ENCODE results near the gene HBG2.

The HBG2 gene

DNA sequence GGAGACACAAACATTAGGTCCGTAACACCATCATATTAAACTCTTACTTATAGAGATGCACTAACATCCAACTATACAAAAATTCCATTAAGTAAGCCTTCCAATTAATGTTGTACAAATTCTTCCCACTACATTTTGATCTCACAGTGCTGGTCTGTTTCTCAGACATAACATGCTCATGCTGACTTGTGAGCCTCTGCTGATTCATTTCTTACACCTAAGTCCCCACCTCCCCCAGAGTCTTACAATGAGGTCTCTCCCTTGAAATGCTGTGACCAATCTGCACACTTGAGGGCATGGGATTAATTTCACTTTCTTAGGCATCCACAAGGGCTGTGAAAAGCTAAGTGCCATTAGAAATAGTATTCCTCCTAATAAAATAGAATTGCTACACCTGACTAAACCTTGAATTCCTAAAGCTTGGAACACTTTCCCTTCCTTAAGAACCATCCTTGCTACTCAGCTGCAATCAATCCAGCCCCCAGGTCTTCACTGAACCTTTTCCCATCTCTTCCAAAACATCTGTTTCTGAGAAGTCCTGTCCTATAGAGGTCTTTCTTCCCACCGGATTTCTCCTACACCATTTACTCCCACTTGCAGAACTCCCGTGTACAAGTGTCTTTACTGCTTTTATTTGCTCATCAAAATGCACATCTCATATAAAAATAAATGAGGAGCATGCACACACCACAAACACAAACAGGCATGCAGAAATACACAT lies 6.9 kb downstream of the HBG2 start:
- no peak for DNase-seq

DNA sequence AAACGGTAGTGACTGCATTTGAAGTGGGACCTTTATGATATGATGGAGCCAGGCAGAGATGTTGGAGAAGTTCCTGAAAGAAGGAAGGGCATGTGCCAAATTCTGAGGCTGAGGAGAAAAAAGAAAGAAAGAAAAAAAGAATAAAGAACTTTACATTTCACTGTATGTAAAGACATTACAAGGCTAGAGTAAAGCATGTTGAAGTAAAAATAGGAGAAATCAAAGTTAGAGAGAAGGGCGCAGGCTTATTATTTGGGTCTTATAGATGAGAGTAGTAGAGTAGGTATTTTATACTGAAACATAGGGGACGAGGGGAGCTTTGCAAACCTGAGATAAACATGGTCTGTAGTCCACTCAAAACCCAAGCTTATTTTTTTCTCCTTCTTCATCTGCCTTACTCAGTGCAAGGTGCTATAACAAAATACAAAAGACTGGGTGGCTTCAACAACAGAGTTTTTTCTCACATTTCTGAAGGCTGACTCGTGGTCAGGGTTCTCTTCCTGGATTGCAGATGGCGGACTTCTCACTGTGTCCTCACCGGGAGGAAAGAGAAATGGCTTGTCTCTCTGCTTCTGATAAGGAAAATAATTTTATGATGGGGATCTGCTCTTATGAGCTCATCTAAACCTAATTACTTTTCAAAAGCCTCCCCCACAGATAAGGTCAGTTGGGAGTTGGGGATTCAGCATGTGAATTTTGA lies 7.7 kb downstream of the HBG2 start:
- DNase-seq, result no peak

DNA sequence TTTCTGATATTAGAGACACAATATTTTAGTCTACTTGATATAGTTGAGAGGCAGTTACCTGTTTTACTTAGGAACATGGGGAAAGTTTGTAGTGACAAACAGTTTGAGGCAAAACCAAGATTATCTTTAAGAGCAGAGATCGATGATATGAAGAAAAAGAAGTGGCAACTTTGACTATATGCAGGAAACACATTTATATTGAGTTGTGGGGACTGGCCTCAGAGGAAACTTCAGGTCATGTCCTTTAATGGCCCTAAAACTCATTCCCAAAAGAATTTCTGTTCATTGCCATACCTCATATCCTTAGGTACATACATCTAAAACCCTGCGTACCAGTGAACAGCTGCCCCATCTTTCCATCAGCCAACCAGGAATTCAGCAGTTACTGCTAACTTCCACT lies 9.4 kb downstream of the HBG2 start:
- DNase-seq, result no peak

DNA sequence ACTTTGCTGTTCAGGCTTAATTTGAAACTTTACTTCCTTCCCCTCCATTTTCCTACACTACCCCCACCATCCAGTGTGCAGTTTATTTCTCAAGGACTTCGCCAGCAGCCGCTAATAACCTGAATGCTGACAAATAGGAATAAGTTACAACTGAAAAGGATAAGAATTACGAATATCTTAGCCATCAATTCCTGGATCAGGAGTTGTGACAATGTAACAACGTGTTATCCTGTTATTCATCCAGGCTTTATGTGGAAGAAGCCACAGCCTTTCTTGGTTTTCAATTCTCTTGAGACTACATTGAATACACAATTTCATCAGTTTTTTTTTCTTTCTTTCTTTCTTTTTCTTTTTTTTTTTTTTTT lies 10.8 kb downstream of the HBG2 start:
- DNase-seq, result no peak

DNA sequence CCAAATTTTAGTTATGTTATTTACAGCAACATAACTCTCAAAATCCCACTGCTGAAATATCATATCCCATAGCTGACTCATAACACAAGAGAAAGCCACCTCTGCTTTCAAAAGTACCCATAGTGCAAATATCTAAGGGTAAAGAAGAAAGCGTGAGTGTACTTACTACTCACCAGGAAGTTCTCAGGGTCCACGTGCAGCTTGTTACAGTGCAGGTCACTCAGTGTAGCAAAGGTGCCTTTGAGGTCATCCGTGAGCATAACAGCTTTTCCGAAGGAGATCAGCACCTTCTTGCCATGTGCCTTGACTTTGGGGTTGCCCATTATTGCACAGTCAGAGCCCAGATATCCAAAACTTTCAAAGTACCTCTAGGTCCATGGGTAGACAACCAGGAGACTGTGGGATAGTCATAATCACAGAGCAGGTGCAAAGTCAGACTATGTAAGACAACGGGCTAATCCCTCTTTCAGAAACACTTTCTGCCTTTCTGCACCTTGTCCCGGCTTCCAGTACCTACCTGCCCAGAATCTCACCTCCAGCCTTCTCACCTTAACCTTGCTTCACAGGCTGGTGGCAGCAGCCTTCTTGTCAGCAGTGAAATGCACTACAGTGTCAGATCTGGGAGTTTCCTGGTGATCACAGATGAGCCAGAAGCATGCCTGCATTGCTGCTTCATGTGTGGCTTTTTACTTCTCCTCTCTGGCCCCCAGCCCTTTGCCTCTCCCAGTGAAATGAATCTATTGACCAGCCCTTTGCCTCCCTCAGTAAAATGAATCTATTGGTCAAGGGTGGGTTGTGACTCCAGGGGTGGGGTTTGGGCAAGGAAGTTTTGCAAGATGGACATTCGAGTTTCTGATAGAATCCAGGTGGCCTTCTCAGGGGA lies 11.4 kb downstream of the HBG2 start:
- DNase-seq, result no peak

DNA sequence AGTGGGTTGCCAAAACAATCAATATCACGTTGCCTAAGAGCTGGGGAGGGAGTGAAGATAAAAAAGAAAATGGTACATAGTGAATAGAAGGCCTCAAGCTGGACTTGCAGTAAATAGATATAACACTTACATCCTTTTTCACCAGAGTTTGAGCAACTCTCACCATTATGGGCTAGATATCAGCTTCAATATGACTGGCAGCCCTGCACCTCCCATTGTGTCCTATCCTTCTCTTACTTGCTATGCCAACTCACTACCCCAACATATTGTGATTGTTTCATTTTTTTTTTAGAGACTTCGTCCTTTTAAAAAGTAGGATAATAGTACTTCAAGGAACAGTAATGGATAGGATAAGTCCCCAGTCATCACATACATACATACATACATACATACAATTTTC lies 12.4 kb downstream of the HBG2 start:
- no peak for DNase-seq

DNA sequence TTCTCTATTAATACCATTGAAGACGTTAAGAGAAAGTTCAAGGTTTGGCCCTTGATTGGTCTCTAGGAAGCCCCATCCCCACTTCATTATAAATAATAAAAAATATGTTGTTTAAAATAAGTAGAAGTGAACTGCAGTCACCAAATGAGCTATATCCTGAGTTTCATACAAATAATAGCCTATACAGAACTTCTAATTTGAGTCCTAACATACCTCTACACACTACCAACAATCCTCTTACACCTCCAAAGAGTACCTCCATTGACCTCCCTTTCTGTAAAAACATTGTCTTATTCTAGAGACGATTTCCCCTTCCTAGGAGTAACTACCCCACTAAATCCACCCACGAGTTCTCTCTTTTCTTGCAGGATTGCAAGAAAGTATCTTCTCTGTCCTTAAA lies 13.1 kb downstream of the HBG2 start:
- DNase-seq, result no peak

DNA sequence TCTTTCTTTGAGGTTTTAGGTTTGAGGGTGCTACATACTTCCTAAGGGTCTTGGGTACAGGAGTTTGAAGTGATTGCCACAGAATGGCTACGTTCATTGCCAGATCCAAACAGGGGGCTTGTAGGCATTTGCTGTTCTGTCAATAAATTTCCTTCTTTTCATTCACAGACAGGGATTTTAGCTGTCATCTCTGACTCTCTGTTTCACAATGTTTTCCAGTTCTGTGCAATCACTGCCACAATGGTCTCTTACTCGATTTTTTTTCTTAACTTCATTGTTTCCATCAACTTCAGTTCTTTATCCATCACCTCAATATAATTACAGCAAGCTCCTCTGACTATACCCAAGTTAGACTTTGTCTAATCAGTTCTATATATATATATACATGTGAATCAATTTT lies 14.1 kb downstream of the HBG2 start:
- no peak for DNase-seq

DNA sequence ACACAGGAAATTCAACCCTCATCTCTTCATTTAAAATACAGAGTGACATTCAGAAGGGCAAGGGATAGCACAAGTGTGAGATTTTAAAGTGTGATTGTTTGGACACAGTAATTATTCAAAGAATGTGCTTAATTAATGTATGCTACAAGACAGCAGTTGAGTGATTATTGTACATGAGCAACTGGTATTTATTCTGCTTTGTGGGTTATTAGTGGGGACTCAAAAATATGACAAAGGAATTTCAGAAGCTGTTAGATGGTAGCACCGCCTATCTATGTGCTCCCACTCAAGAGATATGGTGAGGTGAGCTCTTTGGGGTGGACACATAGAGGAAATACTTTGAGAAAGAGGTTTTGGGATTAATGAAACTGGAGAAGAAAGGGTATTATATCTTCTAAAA lies 14.5 kb downstream of the HBG2 start:
- DNase-seq, result no peak

DNA sequence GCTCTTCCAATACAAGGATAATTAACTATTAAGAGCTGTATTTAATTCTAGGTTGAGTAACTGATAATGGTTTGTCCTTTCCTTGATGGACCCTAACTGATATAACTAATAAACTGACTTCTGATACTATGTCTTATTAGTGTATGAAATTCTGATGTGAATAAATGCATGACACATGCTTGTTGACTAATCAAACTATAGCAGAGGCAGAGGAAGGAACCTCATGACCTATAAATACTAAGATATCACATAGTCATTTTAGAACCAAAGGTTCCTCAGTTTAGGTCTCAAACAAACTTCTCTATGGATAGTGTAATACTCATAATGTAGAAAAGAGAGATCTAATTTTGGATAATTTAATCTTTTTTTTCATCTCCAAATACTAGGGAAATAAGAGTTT lies 15.5 kb downstream of the HBG2 start:
- no peak for DNase-seq

DNA sequence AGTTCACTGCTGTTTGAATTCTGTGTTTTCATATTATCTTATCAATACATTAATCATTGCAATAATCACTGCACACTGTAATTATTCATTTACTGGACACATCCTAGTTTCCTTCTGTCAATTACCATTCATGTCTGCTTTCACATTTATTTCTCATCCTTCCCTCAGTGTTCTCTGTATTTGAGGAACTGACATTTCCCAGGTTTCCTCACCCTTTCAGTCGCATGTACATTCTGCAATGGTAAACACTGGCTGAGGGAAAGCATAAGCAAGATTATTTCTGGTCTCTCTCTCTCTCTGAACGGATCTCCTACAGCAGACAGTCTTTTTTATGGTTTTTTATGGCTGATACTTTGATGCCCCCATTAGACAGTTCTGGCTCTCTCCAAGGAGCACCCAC lies 16.1 kb downstream of the HBG2 start:
- DNase-seq, result no peak

DNA sequence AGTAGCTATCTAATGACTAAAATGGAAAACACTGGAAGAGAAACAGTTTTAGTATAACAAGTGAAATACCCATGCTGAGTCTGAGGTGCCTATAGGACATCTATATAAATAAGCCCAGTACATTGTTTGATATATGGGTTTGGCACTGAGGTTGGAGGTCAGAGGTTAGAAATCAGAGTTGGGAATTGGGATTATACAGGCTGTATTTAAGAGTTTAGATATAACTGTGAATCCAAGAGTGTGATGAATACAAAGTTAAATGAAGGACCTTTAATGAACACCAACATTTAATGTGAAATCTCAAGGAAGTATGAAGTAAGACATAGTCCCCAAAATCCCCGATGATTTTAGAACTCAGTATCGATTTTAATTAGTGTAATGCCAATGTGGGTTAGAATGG lies 17.2 kb downstream of the HBG2 start:
- no peak for DNase-seq

DNA sequence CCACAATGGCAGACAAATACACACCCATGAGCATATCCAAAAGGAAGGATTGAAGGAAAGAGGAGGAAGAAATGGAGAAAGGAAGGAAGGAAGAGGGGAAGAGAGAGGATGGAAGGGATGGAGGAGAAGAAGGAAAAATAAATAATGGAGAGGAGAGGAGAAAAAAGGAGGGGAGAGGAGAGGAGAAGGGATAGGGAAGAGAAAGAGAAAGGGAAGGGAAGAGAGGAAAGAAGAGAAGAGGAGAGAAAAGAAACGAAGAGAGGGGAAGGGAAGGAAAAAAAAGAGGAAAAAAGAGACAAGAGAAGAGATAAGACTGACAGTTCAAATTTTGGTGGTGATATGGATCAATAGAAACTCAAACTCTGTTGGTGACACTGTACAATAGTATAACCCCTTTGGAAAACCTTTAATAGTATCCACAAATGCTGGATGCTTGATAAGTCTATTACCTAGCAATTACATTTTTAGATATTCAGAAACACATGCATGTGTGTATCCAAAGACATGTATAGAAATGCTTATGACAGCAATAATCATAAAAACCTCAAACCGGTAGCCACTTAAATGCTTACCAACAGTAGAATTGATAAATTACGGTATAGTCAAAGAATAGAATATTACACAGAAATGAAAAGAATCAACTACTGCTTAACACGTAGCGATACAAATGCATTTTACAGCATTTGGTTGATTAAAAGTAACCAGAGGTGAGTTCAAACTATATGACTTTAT lies 19.1 kb downstream of the HBG2 start:
- DNase-seq, result no peak

DNA sequence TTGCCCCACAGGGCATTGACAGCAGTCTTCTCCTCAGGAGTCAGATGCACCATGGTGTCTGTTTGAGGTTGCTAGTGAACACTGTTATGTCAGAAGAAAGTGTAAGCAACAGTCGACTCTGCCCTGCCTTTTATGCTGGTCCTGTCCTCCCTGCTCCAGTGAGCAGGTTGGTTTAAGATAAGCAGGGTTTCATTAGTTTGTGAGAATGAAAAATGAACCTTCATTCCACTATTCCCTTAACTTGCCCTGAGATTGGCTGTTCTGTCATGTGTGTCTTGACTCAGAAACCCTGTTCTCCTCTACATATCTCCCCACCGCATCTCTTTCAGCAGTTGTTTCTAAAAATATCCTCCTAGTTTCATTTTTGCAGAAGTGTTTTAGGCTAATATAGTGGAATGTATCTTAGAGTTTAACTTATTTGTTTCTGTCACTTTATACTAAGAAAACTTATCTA lies 20.2 kb downstream of the HBG2 start, which contains the start of gene HBD:
Gene HBD (minus strand): TSS at position 103 of the 454 bp plus-strand sequence. CDS start 50 bp downstream, at position 53.
- no peak for DNase-seq

DNA sequence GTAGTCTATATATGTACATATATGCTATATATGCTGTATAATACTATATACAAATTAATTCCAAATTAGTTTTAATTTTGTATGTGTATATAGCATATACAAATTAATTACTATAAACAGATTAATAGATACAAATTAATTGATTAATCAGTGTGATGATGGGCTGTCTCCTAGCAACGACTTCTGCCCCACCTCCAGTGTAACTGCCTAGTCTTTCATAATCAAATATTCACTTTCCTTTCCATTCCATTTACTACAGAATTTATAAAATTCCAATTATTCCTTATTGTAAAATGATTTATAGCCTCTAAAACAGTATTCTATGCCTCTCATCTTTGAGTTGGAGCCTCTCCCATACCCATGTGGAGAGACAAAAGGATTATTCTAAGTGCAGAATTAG lies 21.3 kb downstream of the HBG2 start:
- DNase-seq, result no peak

DNA sequence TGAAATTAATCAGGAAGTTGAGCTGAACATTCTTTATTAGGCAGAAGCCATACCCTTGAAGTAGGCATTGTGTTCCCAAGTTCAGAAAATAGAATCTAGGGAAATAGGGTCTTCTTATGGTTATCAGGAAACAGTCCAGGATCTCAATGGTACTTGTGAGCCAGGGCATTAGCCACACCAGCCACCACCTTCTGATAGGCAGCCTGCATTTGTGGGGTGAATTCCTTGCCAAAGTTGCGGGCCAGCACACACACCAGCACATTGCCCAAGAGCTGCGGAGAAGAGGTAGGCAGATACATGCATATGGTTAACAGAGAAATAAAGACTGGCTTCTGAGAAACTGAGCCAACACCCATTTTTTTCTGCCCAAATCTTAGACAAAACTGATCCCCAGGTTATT lies 21.8 kb downstream of the HBG2 start:
- no peak for DNase-seq

DNA sequence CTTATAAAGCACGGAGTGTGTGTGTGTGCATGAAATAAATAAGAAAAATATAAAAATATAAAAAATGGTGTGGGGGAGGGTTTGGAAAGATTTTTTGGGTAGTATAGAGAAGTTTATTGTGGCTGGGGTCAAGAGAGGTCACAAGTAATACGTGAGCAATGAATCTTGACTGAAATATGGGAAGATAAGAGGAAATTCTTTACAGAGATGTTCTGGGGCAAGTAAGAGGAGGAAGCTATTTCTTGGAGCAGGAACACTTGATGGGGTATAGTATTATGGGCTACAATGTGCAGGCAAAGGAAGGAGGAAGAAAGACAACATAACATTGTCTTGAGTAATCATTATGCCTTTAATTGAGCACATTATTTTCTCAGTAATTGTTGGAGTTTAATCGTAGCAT lies 22.4 kb downstream of the HBG2 start:
- no peak for DNase-seq

DNA sequence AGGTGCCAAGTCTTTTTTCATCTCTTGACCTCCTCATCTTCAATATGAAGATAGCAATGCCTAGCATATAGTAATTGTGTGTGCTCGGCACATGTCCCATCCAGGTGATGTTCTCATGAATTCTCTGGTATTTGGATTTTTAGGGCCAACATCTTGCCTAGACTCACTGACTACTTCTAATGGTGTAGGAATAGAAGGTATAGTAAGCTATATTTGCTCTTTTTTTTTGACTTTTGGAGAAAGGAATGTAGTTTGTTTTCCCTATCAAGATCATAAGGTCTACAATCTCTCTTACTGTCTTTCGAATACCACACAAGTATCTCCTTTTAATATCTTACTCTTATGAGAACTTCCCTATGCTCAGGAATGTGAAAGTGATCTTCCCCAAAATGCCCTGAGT lies 23.5 kb downstream of the HBG2 start:
- no peak for DNase-seq

DNA sequence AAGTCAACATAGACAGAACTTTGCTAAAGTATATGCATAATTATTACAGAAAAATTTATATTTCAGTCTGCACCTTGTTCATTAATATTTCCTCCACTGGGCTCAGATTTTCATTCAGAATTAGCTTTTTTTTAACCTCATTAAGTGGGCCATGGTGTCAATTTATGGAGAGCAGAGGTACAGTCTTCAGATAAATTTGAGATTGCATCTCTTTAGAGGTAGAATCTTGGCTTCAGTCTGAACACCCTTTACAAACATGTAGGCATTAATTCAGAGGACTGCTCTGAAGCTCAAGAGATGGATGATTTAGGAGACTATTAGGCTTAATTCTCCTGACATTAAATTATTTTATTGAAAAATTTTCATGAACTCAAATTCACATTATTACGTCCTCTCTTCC lies 24.3 kb downstream of the HBG2 start:
- DNase-seq, result no peak

DNA sequence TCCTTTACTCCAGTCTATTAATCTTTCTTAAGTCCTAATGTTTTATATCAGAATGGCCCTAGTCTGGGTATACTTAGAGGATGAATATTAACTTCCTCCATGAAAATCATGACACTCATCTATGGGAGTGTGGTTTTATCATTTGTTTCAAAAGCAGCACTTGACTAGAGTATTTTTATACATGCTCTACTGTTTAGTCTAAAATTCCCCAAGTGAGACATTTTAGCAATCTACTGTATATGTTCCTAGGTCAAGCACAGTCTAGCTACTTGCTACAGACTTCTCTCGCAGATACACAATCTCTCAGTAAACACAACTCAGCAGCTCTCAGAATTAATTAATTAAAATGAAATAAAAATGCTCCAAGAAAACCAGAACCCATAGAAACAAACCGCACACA lies 24.8 kb downstream of the HBG2 start:
- DNase-seq, result no peak

DNA sequence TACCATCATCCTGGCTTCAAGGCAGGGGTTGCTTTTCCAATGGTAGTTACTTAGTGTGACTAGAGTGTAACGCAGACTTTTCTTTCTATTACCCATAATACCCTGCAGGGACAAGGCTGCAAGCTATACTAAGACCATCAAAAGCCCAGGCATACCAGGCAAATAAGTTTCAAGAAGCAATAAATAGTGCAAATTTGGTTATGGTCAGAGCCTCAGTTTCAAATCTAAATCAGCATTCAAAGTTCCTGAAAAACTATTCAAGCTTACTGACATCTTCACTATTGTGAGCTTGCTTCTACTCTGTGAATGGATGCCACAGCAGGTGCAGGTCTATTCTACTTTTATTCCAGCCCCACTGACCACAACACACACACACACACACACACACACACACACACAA lies 25.2 kb downstream of the HBG2 start:
- no peak for DNase-seq

DNA sequence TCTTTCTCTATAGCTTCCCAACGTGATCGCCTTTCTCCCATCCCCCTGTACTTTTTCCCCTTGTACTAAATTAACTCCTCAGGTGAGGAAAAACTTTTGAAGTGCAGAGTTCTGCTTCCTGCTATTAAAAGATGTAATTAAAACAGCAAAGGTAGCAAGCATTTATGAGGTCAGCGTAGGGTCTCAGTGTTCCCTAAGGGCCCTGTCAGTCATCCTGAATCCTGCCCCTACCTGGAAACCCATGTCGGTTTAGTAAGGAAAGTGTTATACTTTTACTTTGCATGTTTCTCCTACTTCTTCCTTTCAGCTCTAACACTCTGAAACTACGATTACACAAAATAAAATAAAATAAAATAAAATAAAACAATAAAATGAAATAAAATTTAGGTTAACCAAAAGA lies 26.5 kb downstream of the HBG2 start:
- DNase-seq, result no peak

DNA sequence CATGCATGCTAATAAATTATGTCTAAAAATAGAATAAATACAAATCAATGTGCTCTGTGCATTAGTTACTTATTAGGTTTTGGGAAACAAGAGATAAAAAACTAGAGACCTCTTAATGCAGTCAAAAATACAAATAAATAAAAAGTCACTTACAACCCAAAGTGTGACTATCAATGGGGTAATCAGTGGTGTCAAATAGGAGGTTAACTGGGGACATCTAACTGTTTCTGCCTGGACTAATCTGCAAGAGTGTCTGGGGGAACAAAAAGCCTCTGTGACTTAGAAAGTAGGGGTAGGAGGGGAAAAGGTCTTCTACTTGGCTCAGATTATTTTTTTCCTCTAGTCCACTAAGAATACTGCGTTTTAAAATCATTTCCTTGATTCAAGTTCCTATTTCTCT lies 26.9 kb downstream of the HBG2 start:
- DNase-seq, result no peak

Data from NCI-H1436 (cell line).